Raji (cell line): ENCODE data around the gene LRP8.

Experiments
- POLR2A ChIP-seq: IDR thresholded peaks from 2 replicates; pipeline ENCODE4 v1.6.1; 2011; ENCODE audit warnings: low read depth, low read length, control low read depth; ENCODE audit not compliant: insufficient read depth

The LRP8 gene

GRCh38 chr1:53265581-53265980 lies 62.3 kb downstream of the LRP8 start:
- no peak for TF ChIP-seq POLR2A

- TF ChIP-seq POLR2A = no peak
Observed at GRCh38 chr1:53264048-53264447, 63.8 kb downstream of the LRP8 start.

- no peak for TF ChIP-seq POLR2A
Observed at GRCh38 chr1:53262000-53262399, 65.9 kb downstream of the LRP8 start.

GRCh38 chr1:53260631-53261247 lies 67.1 kb downstream of the LRP8 start:
- TF ChIP-seq POLR2A = no peak

GRCh38 chr1:53259932-53260331 lies 67.9 kb downstream of the LRP8 start:
- no peak for TF ChIP-seq POLR2A

- no peak for TF ChIP-seq POLR2A
Observed at GRCh38 chr1:53258216-53258615, 69.7 kb downstream of the LRP8 start.

- no peak for TF ChIP-seq POLR2A
Observed at GRCh38 chr1:53257454-53258081, 70.3 kb downstream of the LRP8 start.

GRCh38 chr1:53256511-53257453 lies 71.1 kb downstream of the LRP8 start:
- no peak for TF ChIP-seq POLR2A

- TF ChIP-seq POLR2A = no peak
Observed at GRCh38 chr1:53255031-53255430, 72.8 kb downstream of the LRP8 start.

GRCh38 chr1:53254011-53254640 lies 73.7 kb downstream of the LRP8 start:
- no peak for TF ChIP-seq POLR2A

GRCh38 chr1:53250325-53250724 lies 77.5 kb downstream of the LRP8 start:
- no peak for TF ChIP-seq POLR2A

- no peak for TF ChIP-seq POLR2A
Observed at GRCh38 chr1:53249706-53250105, 78.2 kb downstream of the LRP8 start.

GRCh38 chr1:53246261-53247134 lies 81.4 kb downstream of the LRP8 start:
- TF ChIP-seq POLR2A = no peak

- no peak for TF ChIP-seq POLR2A
Observed at GRCh38 chr1:53244141-53244540, 83.7 kb downstream of the LRP8 start.
